HG02970 (cell line): ENCODE data around the gene MAP1A.
"Not testable (repeated sequence)": the region's sequence is repeated elsewhere in the genome, so short reads cannot be mapped to it uniquely, and the experiment has no call there.

Experiments used
- ATAC-seq: cut with Tn5 transposase; IDR thresholded peaks from one replicate; pipeline ENCODE4 v1.9.1; 2021; ENCODE audit warnings: mild to moderate bottlenecking, moderate library complexity, moderate number of reproducible peaks; ENCODE audit not compliant: unreplicated experiment, low FRiP score

Gene MAP1A

DNA sequence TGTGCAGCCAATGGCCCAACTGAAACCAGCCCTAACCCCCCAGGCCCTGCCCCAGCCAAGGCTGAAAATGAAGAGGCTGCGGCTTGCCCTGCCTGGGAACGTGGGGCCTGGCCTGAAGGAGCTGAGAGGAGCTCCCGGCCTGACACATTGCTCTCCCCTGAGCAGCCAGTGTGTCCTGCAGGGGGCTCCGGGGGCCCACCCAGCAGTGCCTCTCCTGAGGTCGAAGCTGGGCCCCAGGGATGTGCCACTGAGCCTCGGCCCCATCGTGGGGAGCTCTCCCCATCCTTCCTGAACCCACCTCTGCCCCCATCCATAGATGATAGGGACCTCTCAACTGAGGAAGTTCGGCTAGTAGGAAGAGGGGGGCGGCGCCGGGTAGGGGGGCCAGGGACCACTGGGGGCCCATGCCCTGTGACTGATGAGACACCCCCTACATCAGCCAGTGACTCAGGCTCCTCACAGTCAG lies 11.2 kb downstream of the MAP1A start:
- ATAC-seq = no peak

GRCh38 chr15:43529141-43529540 lies 11.7 kb downstream of the MAP1A start:
- no peak for ATAC-seq

DNA sequence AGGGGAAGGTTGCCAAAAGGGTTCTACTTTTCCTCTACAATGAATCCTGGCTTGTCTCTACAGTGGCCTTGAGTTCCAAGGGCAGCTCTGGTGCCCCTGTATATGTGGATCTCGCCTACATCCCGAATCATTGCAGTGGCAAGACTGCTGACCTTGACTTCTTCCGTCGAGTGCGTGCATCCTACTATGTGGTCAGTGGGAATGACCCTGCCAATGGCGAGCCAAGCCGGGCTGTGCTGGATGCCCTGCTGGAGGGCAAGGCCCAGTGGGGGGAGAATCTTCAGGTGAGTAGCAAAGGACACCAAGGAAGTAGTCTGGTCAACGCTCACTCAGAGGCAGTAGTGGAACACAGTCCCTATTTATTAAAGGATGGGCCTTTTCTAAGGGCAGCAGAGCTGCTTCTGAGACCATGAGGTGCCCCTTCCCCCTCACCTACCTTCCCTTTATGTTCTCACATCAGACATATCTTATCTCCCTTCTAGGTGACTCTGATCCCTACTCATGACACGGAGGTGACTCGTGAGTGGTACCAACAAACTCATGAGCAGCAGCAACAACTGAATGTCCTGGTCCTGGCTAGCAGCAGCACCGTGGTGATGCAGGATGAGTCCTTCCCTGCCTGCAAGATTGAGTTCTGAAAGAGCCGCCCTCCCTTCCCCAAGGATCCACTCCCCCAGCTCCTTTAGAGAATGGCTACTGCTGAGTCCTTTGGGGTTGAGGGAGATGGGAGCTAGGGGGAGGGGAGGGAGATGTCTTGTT lies 12.4 kb downstream of the MAP1A start:
- no peak for ATAC-seq

GRCh38 chr15:43531018-43531670 lies 13.7 kb downstream of the MAP1A start:
- ATAC-seq = no peak

DNA sequence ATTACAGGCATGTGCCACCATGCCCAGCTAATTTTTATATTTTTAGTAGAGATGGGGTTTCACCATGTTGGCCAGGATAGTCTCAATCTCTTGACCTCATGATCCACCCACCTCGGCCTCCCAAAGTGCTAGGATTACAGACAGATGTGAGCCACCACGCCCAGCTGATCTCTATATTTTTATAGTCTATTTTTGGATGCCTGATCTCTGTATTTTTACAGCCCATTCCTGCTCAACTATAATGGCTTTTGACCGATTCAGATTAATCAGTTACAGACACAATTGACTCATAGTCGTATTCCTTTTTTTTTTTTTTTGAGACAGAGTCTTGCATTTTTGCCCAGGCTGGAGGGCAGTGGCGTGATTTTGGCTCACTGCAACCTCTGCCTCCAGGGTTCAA lies 15.4 kb downstream of the MAP1A start:
- ATAC-seq = not testable (repeated sequence)

DNA sequence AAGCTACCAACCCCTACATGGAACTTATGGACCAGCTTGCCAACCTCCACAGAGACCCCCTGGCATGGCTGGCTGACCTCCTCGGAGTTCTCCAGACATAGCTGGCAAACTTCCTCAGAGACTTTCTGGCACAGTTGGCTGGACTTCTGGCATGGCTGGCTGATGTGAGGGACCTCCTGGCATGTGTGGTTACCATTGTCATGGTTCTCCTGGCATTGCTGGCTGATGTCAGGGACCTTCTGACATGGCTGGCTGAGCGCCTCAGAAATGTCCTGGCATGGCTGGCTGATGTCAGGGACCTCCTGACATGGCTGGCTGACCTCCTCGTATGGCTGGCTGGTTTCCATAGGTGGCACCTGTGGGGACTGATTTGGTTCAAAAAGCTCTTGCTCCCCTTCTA lies 17.5 kb downstream of the MAP1A start:
- ATAC-seq = no peak

- ATAC-seq = no peak
Observed at GRCh38 chr15:43538091-43538490, 20.7 kb downstream of the MAP1A start.

GRCh38 chr15:43541785-43542184 lies 24.4 kb downstream of the MAP1A start:
- ATAC-seq = no peak

GRCh38 chr15:43544266-43544665 lies 26.9 kb downstream of the MAP1A start:
- no peak for ATAC-seq

DNA sequence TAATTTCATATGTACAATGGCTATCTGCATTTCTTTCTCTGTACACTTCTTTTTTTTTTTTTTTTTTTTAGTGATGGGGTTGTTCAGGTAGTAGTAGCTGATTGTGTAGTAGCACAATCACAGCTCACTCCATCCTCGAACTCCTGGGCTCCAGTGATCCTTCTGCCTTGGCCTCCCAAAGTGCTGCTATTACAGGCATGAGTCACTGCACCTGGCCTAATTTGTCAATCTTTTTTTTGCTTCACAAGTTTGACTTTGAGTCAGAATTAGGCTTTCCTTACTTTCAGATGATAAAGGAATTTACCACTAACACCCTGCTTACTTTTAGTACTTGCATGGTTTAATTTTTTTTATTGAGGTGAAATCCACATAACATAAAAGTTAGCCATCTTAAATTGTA lies 28.0 kb downstream of the MAP1A start:
- ATAC-seq = no peak

DNA sequence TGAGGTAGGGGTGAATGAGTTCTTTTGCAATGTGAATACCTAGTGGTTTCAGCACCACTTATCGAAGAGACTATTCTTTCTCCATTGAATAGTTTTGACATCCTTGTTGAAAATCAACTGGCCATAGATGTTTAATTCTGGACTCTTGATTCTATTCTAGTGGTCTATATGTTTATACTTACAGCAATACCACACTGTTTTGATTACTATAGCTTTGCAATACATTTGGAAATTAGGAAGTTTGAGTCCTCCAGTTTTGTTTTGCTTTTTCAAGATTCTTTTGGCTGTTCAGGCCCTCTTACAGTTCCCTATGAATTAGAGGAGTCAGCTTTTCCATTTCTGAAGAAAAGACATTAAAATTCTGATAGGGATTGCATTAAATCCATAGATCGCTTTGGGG lies 30.1 kb downstream of the MAP1A start:
- ATAC-seq = no peak

DNA sequence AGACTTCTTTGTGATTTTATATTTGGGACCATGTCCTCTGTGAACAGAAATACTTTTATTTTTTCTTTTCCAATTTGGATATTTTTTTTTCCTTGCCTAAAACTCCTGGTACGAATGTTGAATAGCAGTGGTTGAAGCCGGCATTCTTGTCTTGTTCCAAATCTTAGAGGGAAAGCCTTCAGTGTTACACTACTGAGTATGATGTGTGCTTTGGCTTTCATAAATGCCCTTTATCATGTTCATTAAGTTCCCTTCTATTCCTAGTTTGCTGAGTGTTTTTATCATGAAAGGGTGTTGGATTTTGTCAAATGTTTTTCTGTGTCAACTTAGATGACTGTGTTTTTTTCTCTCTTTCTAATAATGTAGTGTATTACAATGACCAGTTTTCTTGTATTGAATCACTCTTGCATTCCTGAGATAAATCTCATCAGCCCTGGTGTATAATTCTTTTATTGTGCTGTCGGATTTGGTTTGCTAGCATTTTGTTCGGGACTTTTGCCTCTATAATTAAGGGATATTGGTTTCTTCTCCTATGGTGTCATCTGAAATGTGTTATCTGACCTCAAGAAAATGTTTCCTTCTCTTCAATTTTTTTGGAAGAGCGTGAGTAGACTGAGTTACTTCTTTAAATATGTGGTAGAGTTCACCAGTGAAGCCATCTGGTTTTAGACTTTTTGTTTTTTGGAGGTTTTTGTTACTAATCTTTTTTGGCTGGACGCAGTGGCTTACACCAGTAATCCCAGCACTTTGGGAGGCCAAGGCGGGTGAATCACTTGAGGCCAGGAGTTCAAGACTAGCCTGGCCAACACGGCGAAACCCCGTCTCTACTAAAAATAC lies 33.3 kb downstream of the MAP1A start:
- ATAC-seq = no peak

DNA sequence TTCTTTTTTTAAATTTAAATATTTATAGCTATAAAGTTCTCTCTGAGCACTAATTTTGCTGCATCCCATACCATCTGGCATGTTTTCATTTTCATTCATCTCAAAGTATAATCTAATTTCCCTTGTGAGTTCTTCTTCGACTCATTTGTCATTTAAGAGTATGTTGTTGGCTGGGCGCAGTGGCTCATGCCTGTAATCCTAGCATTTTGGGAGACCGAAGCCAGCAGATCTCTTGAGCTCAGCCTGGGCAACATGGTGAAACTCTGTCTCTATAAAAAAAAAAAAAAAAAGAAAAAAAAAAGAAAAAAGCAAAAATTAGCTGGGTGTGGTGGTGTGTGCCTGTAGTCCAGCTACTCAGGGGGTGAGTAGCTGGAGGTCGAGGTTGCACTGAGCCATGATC lies 34.8 kb downstream of the MAP1A start:
- no peak for ATAC-seq

DNA sequence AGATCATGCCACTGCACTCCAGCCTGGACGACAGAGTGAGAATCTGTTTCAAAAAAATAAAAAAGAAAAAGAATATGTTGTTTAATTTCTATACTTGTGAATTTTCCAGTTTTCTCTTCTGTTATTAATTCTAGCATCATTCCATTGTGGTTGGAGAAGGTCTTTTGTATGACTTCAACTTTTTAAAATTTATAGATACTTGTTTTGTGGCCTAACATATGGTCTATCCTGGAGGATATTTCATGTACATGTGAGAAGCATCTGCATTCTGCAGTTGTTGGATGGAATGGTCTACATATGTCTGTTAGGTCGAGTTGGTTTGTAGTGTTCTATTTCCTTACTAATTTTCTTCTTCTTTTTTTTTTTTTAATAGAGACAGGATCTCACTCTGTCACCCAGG lies 35.6 kb downstream of the MAP1A start:
- no peak for ATAC-seq

- not testable (repeated sequence) for ATAC-seq
Observed at GRCh38 chr15:43562753-43563152, 45.3 kb downstream of the MAP1A start.

DNA sequence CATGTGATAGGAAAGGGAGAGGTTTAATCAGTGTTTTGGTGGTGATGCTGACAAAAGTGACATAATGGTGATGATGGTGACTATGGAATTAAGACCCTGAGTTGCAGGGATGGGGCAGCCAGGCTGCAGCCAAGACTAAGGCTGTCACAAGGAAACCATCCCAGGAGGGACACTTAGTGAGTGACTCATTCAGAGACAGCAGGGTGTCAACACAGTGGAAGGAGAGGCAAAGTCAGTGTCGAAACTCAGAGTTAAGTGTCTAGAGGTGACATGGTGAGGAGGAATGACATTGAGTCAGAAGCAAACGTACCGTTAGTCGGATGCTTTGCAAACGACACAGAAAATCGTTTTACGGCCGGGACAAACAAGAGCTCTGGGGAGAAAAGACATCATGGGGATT lies 46.4 kb downstream of the MAP1A start:
- not testable (repeated sequence) for ATAC-seq

DNA sequence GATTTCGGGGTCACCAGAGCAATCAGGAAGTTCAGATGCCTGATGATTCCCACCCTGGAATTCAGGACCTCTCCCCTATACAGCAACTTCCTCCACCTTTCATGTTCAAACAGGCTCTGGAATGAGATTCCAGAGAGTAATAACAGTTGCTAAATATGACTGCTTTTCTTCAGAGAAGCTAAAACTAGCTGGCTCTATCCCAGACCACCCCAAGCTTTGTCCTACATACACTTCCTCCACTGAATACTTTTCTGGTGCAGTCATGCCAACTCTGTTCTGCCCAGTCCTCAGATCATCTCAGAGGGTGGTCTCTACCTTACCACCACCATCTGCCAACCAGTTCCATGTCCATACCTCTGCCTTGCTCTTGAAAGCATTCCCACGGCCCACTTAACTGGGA lies 49.2 kb downstream of the MAP1A start:
- ATAC-seq = not testable (repeated sequence)

DNA sequence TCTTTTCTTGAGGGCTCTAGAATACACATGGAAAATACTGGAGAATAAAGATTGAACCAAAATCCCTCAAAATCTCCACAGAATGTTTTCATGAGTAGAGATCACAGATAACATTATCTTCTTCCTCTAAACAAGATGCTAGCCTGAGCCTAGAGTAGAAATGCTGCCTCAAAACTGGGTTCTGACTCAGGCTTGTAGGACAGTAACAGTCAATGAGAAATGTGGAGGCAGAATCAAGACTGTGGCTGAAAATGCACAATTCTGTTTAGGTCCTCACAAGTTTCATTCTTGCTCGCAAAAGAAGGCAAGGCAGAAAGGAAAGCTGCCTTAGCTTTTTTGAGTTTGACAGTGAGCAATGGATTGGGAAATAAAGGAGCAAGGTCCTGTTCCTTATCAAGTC lies 57.2 kb downstream of the MAP1A start:
- not testable (repeated sequence) for ATAC-seq
